Measurements from ENCODE around the gene KIAA1328. TPM values are rescaled to one million over a fixed set of nuclear protein-coding genes. Genes with fewer than 3 reads are reported as not detected.

Gene KIAA1328
- total RNA-seq, 1 donor from 2014 or later: 11.6 TPM

DNA sequence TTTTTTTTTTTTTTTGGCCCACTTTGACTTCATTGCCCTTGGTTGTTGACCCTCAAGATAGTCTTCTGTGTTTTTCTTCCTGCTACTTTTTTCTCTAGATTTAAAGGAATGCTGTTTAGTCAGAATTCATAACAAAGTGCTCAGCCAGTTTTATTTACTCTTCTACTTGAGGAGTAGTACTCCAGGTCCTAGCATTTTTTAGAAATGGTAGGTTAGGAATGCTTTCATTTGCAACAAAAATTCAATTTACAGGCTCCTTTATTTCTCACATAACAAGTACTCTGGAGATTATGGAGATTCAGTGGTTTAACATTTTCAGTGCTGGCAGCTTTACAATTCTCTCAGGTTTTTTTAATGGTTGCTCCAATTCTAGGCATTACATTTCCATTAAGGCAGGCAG, 58.2 kb downstream of the KIAA1328 start:
- Mint-ChIP-seq H3K27me3 (no peaks in the 10 kb centered on the region), H3K27ac (no peak overlapping the region), H3K4me3 (no peak overlapping the region), H3K9me3 (no peaks in the 10 kb centered on the region), H3K36me3 (no peaks in the 10 kb centered on the region), H3K4me1 (ENCODE audit: unreplicated experiment) (peaks cover 3% of the 10 kb centered on the region)
- no peak for DNase-seq (ENCODE audit: extremely low spot score, unreplicated experiment)
- TF ChIP-seq, protein P1, sequence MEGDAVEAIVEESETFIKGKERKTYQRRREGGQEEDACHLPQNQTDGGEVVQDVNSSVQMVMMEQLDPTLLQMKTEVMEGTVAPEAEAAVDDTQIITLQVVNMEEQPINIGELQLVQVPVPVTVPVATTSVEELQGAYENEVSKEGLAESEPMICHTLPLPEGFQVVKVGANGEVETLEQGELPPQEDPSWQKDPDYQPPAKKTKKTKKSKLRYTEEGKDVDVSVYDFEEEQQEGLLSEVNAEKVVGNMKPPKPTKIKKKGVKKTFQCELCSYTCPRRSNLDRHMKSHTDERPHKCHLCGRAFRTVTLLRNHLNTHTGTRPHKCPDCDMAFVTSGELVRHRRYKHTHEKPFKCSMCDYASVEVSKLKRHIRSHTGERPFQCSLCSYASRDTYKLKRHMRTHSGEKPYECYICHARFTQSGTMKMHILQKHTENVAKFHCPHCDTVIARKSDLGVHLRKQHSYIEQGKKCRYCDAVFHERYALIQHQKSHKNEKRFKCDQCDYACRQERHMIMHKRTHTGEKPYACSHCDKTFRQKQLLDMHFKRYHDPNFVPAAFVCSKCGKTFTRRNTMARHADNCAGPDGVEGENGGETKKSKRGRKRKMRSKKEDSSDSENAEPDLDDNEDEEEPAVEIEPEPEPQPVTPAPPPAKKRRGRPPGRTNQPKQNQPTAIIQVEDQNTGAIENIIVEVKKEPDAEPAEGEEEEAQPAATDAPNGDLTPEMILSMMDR (conservative IDR thresholded peaks at IDR 0.05): no peak

DNA sequence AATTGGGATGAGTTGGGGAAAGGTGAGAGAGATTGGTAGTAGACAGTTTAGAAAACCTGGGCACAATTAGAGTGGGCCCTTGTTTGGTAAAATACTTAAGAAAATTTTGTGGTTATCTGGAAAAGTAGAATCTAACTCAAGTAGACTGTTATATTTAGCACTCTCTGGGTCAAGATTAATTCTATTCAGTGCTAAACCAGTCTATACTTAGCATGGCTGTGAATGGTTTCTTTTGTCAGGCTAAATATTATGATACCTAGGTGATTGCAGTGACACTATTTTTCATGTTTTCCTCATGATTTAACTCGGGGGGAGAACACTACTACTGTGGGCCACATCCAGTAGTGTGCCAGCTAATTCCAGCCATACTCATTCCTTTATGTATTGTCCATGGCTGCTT, 58.9 kb downstream of the KIAA1328 start:
- Mint-ChIP-seq H3K4me1 (ENCODE audit: unreplicated experiment) (peaks cover 3% of the 10 kb centered on the region), H3K36me3 (no peaks in the 10 kb centered on the region), H3K27ac (no peak overlapping the region), H3K4me3 (no peak overlapping the region), H3K27me3 (no peaks in the 10 kb centered on the region), H3K9me3 (no peaks in the 10 kb centered on the region)
- no peak for DNase-seq (ENCODE audit: extremely low spot score, unreplicated experiment)
- TF ChIP-seq, protein P1 (conservative IDR thresholded peaks at IDR 0.05): no peak

DNA sequence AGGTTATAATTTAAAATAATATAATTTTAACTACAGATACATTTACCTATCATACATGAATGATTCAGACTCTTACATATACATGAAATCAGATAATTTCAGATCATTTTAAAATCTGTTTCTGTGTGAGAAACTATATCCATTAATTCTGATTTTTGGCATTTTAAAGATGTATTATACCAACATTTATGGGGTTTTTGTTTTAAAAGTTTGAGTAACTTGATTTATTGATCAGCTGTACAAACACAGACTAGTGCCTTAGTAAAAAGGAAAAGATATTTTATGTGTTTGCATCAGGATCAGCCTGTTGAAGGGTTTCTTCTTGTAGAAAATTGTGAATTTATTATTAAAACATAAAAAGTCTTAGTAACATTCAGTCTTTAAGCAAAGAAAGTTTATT, 59.9 kb downstream of the KIAA1328 start:
- Mint-ChIP-seq H3K4me1 (ENCODE audit: unreplicated experiment) (peaks cover 3% of the 10 kb centered on the region), H3K4me3 (no peak overlapping the region), H3K27me3 (no peaks in the 10 kb centered on the region), H3K36me3 (no peaks in the 10 kb centered on the region), H3K9me3 (no peaks in the 10 kb centered on the region), H3K27ac (no peak overlapping the region)
- TF ChIP-seq, protein P1 (conservative IDR thresholded peaks at IDR 0.05): no peak
- no peak for DNase-seq (ENCODE audit: extremely low spot score, unreplicated experiment)

GRCh38 chr18:36889321-36889720, 60.4 kb downstream of the KIAA1328 start:
- Mint-ChIP-seq H3K4me3 (no peak overlapping the region), H3K4me1 (ENCODE audit: unreplicated experiment) (peaks cover 3% of the 10 kb centered on the region), H3K9me3 (no peaks in the 10 kb centered on the region), H3K27ac (no peak overlapping the region), H3K36me3 (no peaks in the 10 kb centered on the region), H3K27me3 (no peaks in the 10 kb centered on the region)
- DNase-seq (ENCODE audit: extremely low spot score, unreplicated experiment): no peak
- TF ChIP-seq, protein P1 (conservative IDR thresholded peaks at IDR 0.05): no peak

GRCh38 chr18:36889742-36890141, 60.8 kb downstream of the KIAA1328 start:
- Mint-ChIP-seq H3K9me3 (no peaks in the 10 kb centered on the region), H3K27me3 (no peaks in the 10 kb centered on the region), H3K36me3 (no peaks in the 10 kb centered on the region), H3K4me1 (ENCODE audit: unreplicated experiment) (peaks cover 3% of the 10 kb centered on the region), H3K4me3 (no peak overlapping the region), H3K27ac (no peak overlapping the region)
- DNase-seq (ENCODE audit: extremely low spot score, unreplicated experiment): no peak
- TF ChIP-seq, protein P1 (conservative IDR thresholded peaks at IDR 0.05): no peak

GRCh38 chr18:36890598-36890997, 61.7 kb downstream of the KIAA1328 start:
- Mint-ChIP-seq H3K27ac (no peak overlapping the region), H3K36me3 (no peaks in the 10 kb centered on the region), H3K4me1 (ENCODE audit: unreplicated experiment) (peaks cover 3% of the 10 kb centered on the region)

More at GRCh38 chr18:36890598-36890997, 61.7 kb downstream of the KIAA1328 start:
- no peaks in the 10 kb centered on the region for H3K27me3 Mint-ChIP-seq
- TF ChIP-seq, protein P1 (conservative IDR thresholded peaks at IDR 0.05): no peak
- no peaks in the 10 kb centered on the region for H3K9me3 Mint-ChIP-seq
- no peak overlapping the region for H3K4me3 Mint-ChIP-seq
- DNase-seq (ENCODE audit: extremely low spot score, unreplicated experiment): no peak
